HepG2 (cell line): ENCODE measurements around the gene STAT4.

Experiments used
- PHF8 ChIP-seq: sonication (generic); formaldehyde crosslinking; IDR thresholded peaks from 2 replicates; pipeline ENCODE4 v1.5.0; 2020; ENCODE audit warnings: missing genetic modification reagents
- POLR2A ChIP-seq, 2 experiments: IDR thresholded peaks; 2 replicates each; pipeline ENCODE4 v1.6.1; 2011; ENCODE audit warnings: low read depth in 2 of 2, low read length in 2 of 2, mild to moderate bottlenecking in 1 of 2, moderate library complexity in 1 of 2; ENCODE audit not compliant: insufficient read depth in 1 of 2

- TF ChIP-seq POLR2A (IDR thresholded peaks at IDR 0.05; ENCODE audit: insufficient read depth in 1 of 2, low read depth in 2 of 2, low read length in 2 of 2) (no peak), PHF8 (CRISPR knock-in tag) (no peak)
These were observed 24.3 kb downstream of the STAT4 start for GRCh38 chr2:191126386-191127085.
